ENCODE measurements around the gene ORM1. TPM values are rescaled to one million over a fixed set of nuclear protein-coding genes. Genes with fewer than 3 reads are reported as not detected.

The ORM1 gene
- total and polyA plus RNA-seq, 10 of the 15 experiments (the other 5 are each of a cell fraction or from before 2014, with no cell fraction given): 4.4 TPM; not detected in 9

GRCh38 chr9:114371343-114371944 is 48.5 kb downstream of the ORM1 start:
- ChIA-PET RAD21 (ENCODE audit: unreplicated experiment) (interaction anchor here (0.5 to 12.9 kb wide), 5 partner anchors 16 to 34 kb away, joined by 3 to 251 read pairs (median 3); partner anchors contain the start of gene AKNA), SMC1A (ENCODE audit: uncharacterized antibody, unreplicated experiment) (interaction anchor here (0.7 to 13.9 kb wide), 5 partner anchors 16 to 29 kb away, joined by 3 to 327 read pairs (median 3); partner anchors contain the start of gene AKNA), POLR2A (interaction anchor here (1.0 to 13.2 kb wide), 4 partner anchors 8 to 131 kb away, joined by 3 to 312 read pairs (median 6); partner anchors contain the start of gene AKNA), CTCF (interaction anchor here (0.9 to 3.9 kb wide), 3 partner anchors 14 to 26 kb away, joined by 3 to 48 read pairs (median 29); partner anchors contain the start of gene AKNA)
- BruUV-seq (replicated peaks): no TSS peak
- no peak for DNase-seq (ENCODE audit: low read depth, low spot score)
- Histone ChIP-seq H3K4me3 (no peak overlapping the region), H3K4me2 (ENCODE audit: control insufficient read depth, insufficient read depth) (peak overlapping the region; percentile 72), H3K27ac (ENCODE audit: control insufficient read depth, insufficient read depth) (peak overlapping the region; percentile 99), H4K20me1 (ENCODE audit: control insufficient read depth, insufficient read depth) (no peaks in the 10 kb centered on the region), H3K9me3 (replicated peaks; ENCODE audit: control insufficient read depth, insufficient read depth, low read length) (no peaks in the 10 kb centered on the region), H3K36me3 (ENCODE audit: control insufficient read depth in 2 of 2, insufficient read depth in 2 of 2, low read length in 1 of 2) (peaks cover 42 to 45% of the 10 kb centered on the region in 2 experiments), H3K4me1 (ENCODE audit: control insufficient read depth, insufficient read depth, low read length) (peaks cover 71% of the 10 kb centered on the region), H3K9ac (ENCODE audit: control insufficient read depth, insufficient read depth, low read length) (peak overlapping the region; percentile 76; the same call in 1 of the 2 replicates), H3K79me2 (ENCODE audit: control insufficient read depth, insufficient read depth, low read length) (peaks cover 44% of the 10 kb centered on the region), H3K27me3 (replicated peaks in 1 of 2; ENCODE audit: control insufficient read depth in 2 of 2, insufficient read depth in 2 of 2, low read length in 1 of 2) (no peaks in the 10 kb centered on the region), H2AFZ (ENCODE audit: control insufficient read depth, low read depth, low read length) (no peak overlapping the region)
- WGBS (ENCODE audit: insufficient coverage, insufficient replicate concordance, low lambda C conversion rate, missing lambda C conversion rate): 49% methylated on average over 6 of the region's 7 CpGs
- no peak for TF ChIP-seq RAD51 (IDR thresholded peaks at IDR 0.05)
- TF ChIP-seq POLR2A (IDR thresholded peaks at IDR 0.05; ENCODE audit: low read depth, low read length): 0 out of 2 replicates have a peak, but pooled peaks have one; percentile 12
- TF ChIP-seq HDAC2 (IDR thresholded peaks at IDR 0.05): no peak
- no peak for ATAC-seq
- FAIRE-seq: no peak
- intact Hi-C loops (cut with micrococcal nuclease; ENCODE audit: unreplicated experiment): no loop called here
- in situ Hi-C loops (cut with MboI): no loop called here

GRCh38 chr9:114371973-114372917 is 49.3 kb downstream of the ORM1 start:
- Histone ChIP-seq H3K4me3 (peak overlapping the region; percentile 33; the same call in 1 of the 2 replicates), H3K36me3 (ENCODE audit: control insufficient read depth in 2 of 2, insufficient read depth in 2 of 2, low read length in 1 of 2) (peaks cover 47 to 48% of the 10 kb centered on the region in 2 experiments), H3K9ac (ENCODE audit: control insufficient read depth, insufficient read depth, low read length) (peak overlapping the region; percentile 76), H3K79me2 (ENCODE audit: control insufficient read depth, insufficient read depth, low read length) (peaks cover 49% of the 10 kb centered on the region), H3K9me3 (replicated peaks; ENCODE audit: control insufficient read depth, insufficient read depth, low read length) (no peaks in the 10 kb centered on the region), H3K27ac (ENCODE audit: control insufficient read depth, insufficient read depth) (peak overlapping the region; percentile 99), H2AFZ (ENCODE audit: control insufficient read depth, low read depth, low read length) (no peak overlapping the region), H3K4me2 (ENCODE audit: control insufficient read depth, insufficient read depth) (peak overlapping the region; percentile 72), H4K20me1 (ENCODE audit: control insufficient read depth, insufficient read depth) (no peaks in the 10 kb centered on the region), H3K4me1 (ENCODE audit: control insufficient read depth, insufficient read depth, low read length) (peaks cover 69% of the 10 kb centered on the region), H3K27me3 (replicated peaks in 1 of 2; ENCODE audit: control insufficient read depth in 2 of 2, insufficient read depth in 2 of 2, low read length in 1 of 2) (no peaks in the 10 kb centered on the region)
- no TSS peak for BruUV-seq (replicated peaks)
- 2% methylated on average over 12 of the region's 14 CpGs for WGBS (ENCODE audit: insufficient coverage, insufficient replicate concordance, low lambda C conversion rate, missing lambda C conversion rate)
- no peak for FAIRE-seq
- no peak for DNase-seq (ENCODE audit: low read depth, low spot score)
- ChIA-PET SMC1A (ENCODE audit: uncharacterized antibody, unreplicated experiment) (interaction anchor here (0.6 to 13.9 kb wide), 9 partner anchors 15 to 282 kb away, joined by 3 to 327 read pairs (median 3); partner anchors contain the start of gene AKNA), POLR2A (interaction anchor here (1.4 to 13.2 kb wide), 5 partner anchors 8 to 23 kb away, joined by 4 to 312 read pairs (median 5); partner anchors contain the start of gene AKNA), CTCF (interaction anchor here (0.9 to 3.9 kb wide), 6 partner anchors 13 to 35 kb away, joined by 3 to 48 read pairs (median 4); partner anchors contain the start of gene AKNA), RAD21 (ENCODE audit: unreplicated experiment) (interaction anchor here (0.7 to 12.9 kb wide), 5 partner anchors 8 to 24 kb away, joined by 3 to 251 read pairs (median 4); partner anchors contain the start of gene AKNA)
- peak; percentile 46 for ATAC-seq
- in situ Hi-C loops (cut with MboI): no loop called here
- intact Hi-C loops (cut with micrococcal nuclease; ENCODE audit: unreplicated experiment): no loop called here
- 0 out of 4 replicates have a peak, but pooled peaks of 1 of the 2 experiments have one; percentile 36 for TF ChIP-seq SRF (IDR thresholded peaks at IDR 0.05; ENCODE audit: low read depth in 2 of 2, low read length in 2 of 2)
- no peak for TF ChIP-seq BCL11A (IDR thresholded peaks at IDR 0.05; ENCODE audit: low read depth, low read length)
- TF ChIP-seq ZNF687 (IDR thresholded peaks at IDR 0.05): peak; percentile 37; the same call in 1 of the 2 replicates
- TF ChIP-seq ETV6 (conservative IDR thresholded peaks at IDR 0.05 in 1 of 2, IDR thresholded peaks at IDR 0.05 in 1 of 2; ENCODE audit: borderline replicate concordance in 1 of 2, low read depth in 1 of 2): peak in 1 of 2 experiments; percentile 56; a peak in 2 of 4 replicates
- TF ChIP-seq ZSCAN29 (IDR thresholded peaks at IDR 0.05): no peak
- 0 out of 3 replicates have a peak, but pooled peaks of 1 of the 2 experiments have one; percentile 4 for TF ChIP-seq EGR1 (IDR thresholded peaks at IDR 0.05; ENCODE audit: borderline replicate concordance in 1 of 2, low read depth in 2 of 2, low read length in 2 of 2)

All from GM12878 (cell line).